Liver (tissue), 9 donors: ENCODE measurements around the gene FLRT2. TPM values are rescaled to one million over a fixed set of nuclear protein-coding genes. Genes with fewer than 3 reads are reported as not detected.

Source experiments
- DNase-seq: peaks from one replicate; pipeline ENCODE4 v3.0.0-alpha.2; 2017; ENCODE audit warnings: low spot score
- H3K27ac ChIP-seq, 2 donors: one replicate each; pipeline ENCODE4 v1.7.0; 2013; ENCODE audit warnings: inconsistent platforms in 2 of 2, low read length in 2 of 2, control low read depth in 1 of 2, low read depth in 1 of 2, mild to moderate bottlenecking in 1 of 2
- H3K27me3 ChIP-seq, 4 donors: one replicate each; pipeline versions ENCODE4 v1.6.1 to v1.7.0; 2013; ENCODE audit warnings: low read length in 3 of 4, inconsistent platforms in 1 of 4, mild to moderate bottlenecking in 1 of 4, moderate library complexity in 1 of 4; ENCODE audit not compliant: control insufficient read depth in 4 of 4, insufficient read depth in 4 of 4
- H3K36me3 ChIP-seq, 4 donors: one replicate each; pipeline versions ENCODE4 v1.6.1 to v1.7.0; 2013; ENCODE audit warnings: low read length in 3 of 4, mild to moderate bottlenecking in 3 of 4, low read depth in 1 of 4, moderate library complexity in 1 of 4; ENCODE audit not compliant: control insufficient read depth in 4 of 4, insufficient read depth in 3 of 4
- H3K4me1 ChIP-seq, 4 donors: one replicate each; pipeline versions ENCODE4 v1.6.1 to v1.7.0; 2013; ENCODE audit warnings: low read length in 3 of 4, mild to moderate bottlenecking in 3 of 4, moderate library complexity in 1 of 4; ENCODE audit not compliant: control insufficient read depth in 4 of 4, insufficient read depth in 4 of 4
- H3K4me3 ChIP-seq, 3 donors: one replicate each; pipeline versions ENCODE4 v1.6.1 to v1.7.0; 2013; ENCODE audit warnings: low read length in 3 of 3, control low read depth in 1 of 3, low read depth in 1 of 3, mild to moderate bottlenecking in 1 of 3
- H3K9ac ChIP-seq, 2 donors: one replicate each; pipeline ENCODE4 v1.7.0; 2013; ENCODE audit warnings: low read length in 2 of 2, mild to moderate bottlenecking in 2 of 2, moderate library complexity in 2 of 2, control low read depth in 1 of 2, low read depth in 1 of 2
- H3K9me3 ChIP-seq, 4 donors: one replicate each; pipeline versions ENCODE4 v1.6.1 to v1.7.0; 2013; ENCODE audit warnings: low read length in 3 of 4; ENCODE audit not compliant: control insufficient read depth in 4 of 4
- CTCF ChIP-seq: fragments of 150-350 bp; IDR thresholded peaks from 2 replicates; pipeline ENCODE4 v1.5.1; 2017; ENCODE audit warnings: improper control_type of control experiment, low read depth, low read length; ENCODE audit not compliant: missing input control
- FOXA1 ChIP-seq: IDR thresholded peaks from 2 replicates; pipeline ENCODE4 v1.6.1; 2016; ENCODE audit warnings: antibody characterized with exemption
- FOXA2 ChIP-seq: IDR thresholded peaks from 2 replicates; pipeline ENCODE4 v1.6.1; 2016; ENCODE audit warnings: antibody characterized with exemption
- GABPA ChIP-seq, 2 donors: IDR thresholded peaks in 1 of 2; conservative IDR thresholded peaks in 1 of 2; 2 replicates each; pipeline ENCODE4 v1.6.1; 2016; ENCODE audit warnings: antibody characterized with exemption in 2 of 2, mild to moderate bottlenecking in 1 of 2, moderate library complexity in 1 of 2
- HNF4A ChIP-seq, 2 donors: conservative IDR thresholded peaks; 2 replicates each; pipeline ENCODE4 v1.6.1; 2016; ENCODE audit warnings: antibody characterized with exemption in 2 of 2, mild to moderate bottlenecking in 2 of 2
- HNF4G ChIP-seq: IDR thresholded peaks from 2 replicates; pipeline ENCODE4 v1.6.1; 2016; ENCODE audit warnings: antibody characterized with exemption
- JUND ChIP-seq, 2 donors: IDR thresholded peaks; 2 replicates each; pipeline ENCODE4 v1.6.1; 2016; ENCODE audit warnings: antibody characterized with exemption in 2 of 2
- MAX ChIP-seq: IDR thresholded peaks from 2 replicates; pipeline ENCODE4 v1.6.1; 2016; ENCODE audit warnings: antibody characterized with exemption
- NR2F2 ChIP-seq: IDR thresholded peaks from 2 replicates; pipeline ENCODE4 v1.6.1; 2016; ENCODE audit warnings: antibody characterized with exemption
- RXRA ChIP-seq, 2 donors: IDR thresholded peaks; 2 replicates each; pipeline ENCODE4 v1.6.1; 2017 to 2018; ENCODE audit warnings: antibody characterized with exemption in 2 of 2, mild to moderate bottlenecking in 1 of 2
- SP1 ChIP-seq: IDR thresholded peaks from 2 replicates; pipeline ENCODE4 v1.6.1; 2018; ENCODE audit warnings: antibody characterized with exemption, mild to moderate bottlenecking
- TAF1 ChIP-seq: conservative IDR thresholded peaks from 2 replicates; pipeline ENCODE4 v1.6.1; 2016; ENCODE audit warnings: antibody characterized with exemption, mild to moderate bottlenecking
- YY1 ChIP-seq: IDR thresholded peaks from 2 replicates; pipeline ENCODE4 v1.6.1; 2016; ENCODE audit warnings: antibody characterized with exemption, mild to moderate bottlenecking
- WGBS: extraction: QIAGEN DNeasy Blood & Tissue Kit; methylation state at CpG from one replicate; pipeline ENCODE4 v1.1.7; 2013; 5-methylcytosine and 5-hydroxymethylcytosine counted together
- polyA plus RNA-seq, 2 donors: library from polyadenylated mRNA; stranded (reverse) in 1 of 2; unstranded in 1 of 2; fragments of 200-250 nt in 1 of 2; fragments of >200 nt in 1 of 2; fragmentation: Nextera tagmentation in 1 of 2; extraction: Ambion mirVana in 1 of 2; gene quantifications; one replicate each; pipeline versions ENCODE4 v1.2.1 to v1.2.3, GENCODE V29; 2013 to 2015
- total RNA-seq, 2 donors: library from RNA; depleted of rRNA; stranded (reverse); fragments of >200 nt; gene quantifications; one replicate each; pipeline ENCODE4 v1.2.3, GENCODE V29; 2014
- TF ChIP-seq, protein P1 (sequence below): IDR thresholded peaks from 2 replicates; pipeline ENCODE4 v1.6.1; 2016; ENCODE audit warnings: antibody characterized with exemption, mild to moderate bottlenecking
- TF ChIP-seq, protein P2 (sequence below): IDR thresholded peaks from 2 replicates; pipeline ENCODE4 v1.6.1; 2016; ENCODE audit warnings: antibody characterized with exemption
- donor health status: healthy.
- donor health status: healthy.
- donor health status: healthy.
- donor health status: healthy.
- donor health status: healthy.

Gene FLRT2
- total and polyA plus RNA-seq, 4 donors = 0.90 to 8.2 (median 1.8) TPM

GRCh38 chr14:85660243-85660922 is 130.4 kb downstream of the FLRT2 start:
- H3K27ac ChIP-seq = no peak overlapping the region
- no peaks in the 10 kb centered on the region for H3K4me1 ChIP-seq
- DNase-seq = no peak

DNA sequence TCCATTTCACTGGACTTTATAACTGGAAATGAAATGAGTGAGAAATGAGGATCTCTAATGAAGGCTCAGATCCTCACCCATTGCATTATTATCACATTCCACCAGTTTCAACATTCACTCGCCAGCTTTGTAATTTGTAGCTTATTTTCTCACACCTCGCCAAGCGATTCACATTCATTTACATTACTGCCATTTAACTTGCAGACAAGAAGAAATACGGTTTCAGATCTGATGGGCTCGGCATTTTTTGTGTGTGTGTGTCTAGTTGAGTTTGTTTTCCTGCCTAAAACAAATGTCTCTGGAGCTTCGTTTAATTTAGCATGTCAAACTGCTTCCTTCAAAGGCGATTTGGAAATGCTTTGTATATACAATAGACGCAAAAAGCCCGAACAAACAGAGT is 132.2 kb downstream of the FLRT2 start:
- Histone ChIP-seq H3K27me3 (peaks cover 0 to 12% (median 0%) of the 10 kb centered on the region in 4 donors), H3K9ac (no peak overlapping the region), H3K4me3 (no peak overlapping the region), H3K27ac (no peak overlapping the region), H3K4me1 (no peaks in the 10 kb centered on the region), H3K9me3 (no peaks in the 10 kb centered on the region), H3K36me3 (no peaks in the 10 kb centered on the region)
- no peak for DNase-seq
- WGBS = 49% methylated on average over 9 of the region's 9 CpGs
- TF ChIP-seq NR2F2 (no peak), GABPA (IDR thresholded peaks at IDR 0.05 in 1 of 2, conservative IDR thresholded peaks at IDR 0.05 in 1 of 2) (no peak), RXRA (IDR thresholded peaks at IDR 0.05) (no peak), HNF4A (conservative IDR thresholded peaks at IDR 0.05) (no peak), TAF1 (no peak), SP1 (no peak), HNF4G (no peak), MAX (no peak), JUND (IDR thresholded peaks at IDR 0.05) (no peak), CTCF (no peak), YY1 (no peak)
- TF ChIP-seq, protein P1, sequence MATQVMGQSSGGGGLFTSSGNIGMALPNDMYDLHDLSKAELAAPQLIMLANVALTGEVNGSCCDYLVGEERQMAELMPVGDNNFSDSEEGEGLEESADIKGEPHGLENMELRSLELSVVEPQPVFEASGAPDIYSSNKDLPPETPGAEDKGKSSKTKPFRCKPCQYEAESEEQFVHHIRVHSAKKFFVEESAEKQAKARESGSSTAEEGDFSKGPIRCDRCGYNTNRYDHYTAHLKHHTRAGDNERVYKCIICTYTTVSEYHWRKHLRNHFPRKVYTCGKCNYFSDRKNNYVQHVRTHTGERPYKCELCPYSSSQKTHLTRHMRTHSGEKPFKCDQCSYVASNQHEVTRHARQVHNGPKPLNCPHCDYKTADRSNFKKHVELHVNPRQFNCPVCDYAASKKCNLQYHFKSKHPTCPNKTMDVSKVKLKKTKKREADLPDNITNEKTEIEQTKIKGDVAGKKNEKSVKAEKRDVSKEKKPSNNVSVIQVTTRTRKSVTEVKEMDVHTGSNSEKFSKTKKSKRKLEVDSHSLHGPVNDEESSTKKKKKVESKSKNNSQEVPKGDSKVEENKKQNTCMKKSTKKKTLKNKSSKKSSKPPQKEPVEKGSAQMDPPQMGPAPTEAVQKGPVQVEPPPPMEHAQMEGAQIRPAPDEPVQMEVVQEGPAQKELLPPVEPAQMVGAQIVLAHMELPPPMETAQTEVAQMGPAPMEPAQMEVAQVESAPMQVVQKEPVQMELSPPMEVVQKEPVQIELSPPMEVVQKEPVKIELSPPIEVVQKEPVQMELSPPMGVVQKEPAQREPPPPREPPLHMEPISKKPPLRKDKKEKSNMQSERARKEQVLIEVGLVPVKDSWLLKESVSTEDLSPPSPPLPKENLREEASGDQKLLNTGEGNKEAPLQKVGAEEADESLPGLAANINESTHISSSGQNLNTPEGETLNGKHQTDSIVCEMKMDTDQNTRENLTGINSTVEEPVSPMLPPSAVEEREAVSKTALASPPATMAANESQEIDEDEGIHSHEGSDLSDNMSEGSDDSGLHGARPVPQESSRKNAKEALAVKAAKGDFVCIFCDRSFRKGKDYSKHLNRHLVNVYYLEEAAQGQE = no peak
- TF ChIP-seq, protein P2, sequence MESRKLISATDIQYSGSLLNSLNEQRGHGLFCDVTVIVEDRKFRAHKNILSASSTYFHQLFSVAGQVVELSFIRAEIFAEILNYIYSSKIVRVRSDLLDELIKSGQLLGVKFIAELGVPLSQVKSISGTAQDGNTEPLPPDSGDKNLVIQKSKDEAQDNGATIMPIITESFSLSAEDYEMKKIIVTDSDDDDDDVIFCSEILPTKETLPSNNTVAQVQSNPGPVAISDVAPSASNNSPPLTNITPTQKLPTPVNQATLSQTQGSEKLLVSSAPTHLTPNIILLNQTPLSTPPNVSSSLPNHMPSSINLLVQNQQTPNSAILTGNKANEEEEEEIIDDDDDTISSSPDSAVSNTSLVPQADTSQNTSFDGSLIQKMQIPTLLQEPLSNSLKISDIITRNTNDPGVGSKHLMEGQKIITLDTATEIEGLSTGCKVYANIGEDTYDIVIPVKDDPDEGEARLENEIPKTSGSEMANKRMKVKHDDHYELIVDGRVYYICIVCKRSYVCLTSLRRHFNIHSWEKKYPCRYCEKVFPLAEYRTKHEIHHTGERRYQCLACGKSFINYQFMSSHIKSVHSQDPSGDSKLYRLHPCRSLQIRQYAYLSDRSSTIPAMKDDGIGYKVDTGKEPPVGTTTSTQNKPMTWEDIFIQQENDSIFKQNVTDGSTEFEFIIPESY = no peak

More at GRCh38 chr14:85660243-85660922, 130.4 kb downstream of the FLRT2 start:
- TF ChIP-seq FOXA1 (no peak), CTCF (no peak), FOXA2 (no peak), NR2F2 (no peak)
- H3K9me3 ChIP-seq = no peaks in the 10 kb centered on the region
- WGBS = 56% methylated on average over 2 of the region's 2 CpGs
- H3K4me3 ChIP-seq = no peak overlapping the region
- H3K27me3 ChIP-seq = peaks cover 0 to 9% (median 0%) of the 10 kb centered on the region in 4 donors
- no peaks in the 10 kb centered on the region for H3K36me3 ChIP-seq
- H3K9ac ChIP-seq = no peak overlapping the region
